ENCODE results near the gene MACROD2.

Gene MACROD2

DNA sequence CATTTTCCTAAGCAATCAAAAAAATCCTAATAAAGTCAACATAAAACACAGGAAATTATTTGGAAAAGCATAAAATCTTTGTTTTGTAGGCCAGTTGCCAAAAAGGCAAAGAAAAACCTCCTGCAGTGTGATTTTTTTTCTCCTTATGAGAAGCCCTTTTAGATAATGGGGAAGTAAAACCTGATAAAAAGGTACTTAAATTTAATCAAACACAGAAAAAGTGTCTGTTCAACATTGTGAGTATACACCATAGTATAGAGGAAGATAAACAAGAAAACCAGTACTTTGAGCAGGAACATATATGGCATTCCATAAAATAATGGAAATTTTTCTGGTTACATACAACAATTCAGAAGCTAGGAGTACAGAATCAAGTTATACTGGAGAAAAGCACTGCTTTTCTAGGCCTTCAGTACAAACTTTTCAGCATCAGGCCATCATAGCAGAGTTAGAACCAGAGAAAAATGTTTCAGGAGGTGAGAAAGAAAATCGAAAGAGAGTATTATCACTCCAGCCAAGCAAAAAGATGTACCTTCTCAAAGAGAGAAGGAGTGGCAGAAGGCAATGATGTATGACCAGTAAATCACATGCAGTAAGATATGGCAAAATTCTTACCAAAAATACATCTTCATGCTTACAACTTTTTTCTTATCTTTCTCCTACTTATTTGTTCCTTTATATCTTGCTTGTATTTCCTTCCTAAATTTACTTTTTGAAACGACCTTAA is 2083.0 kb downstream of the MACROD2 start:
- no peak for DNase-seq

GRCh38 chr20:16081421-16081820 is 2086.1 kb downstream of the MACROD2 start:
- DNase-seq, result no peak

- DNase-seq, result no peak
These were observed 2086.8 kb downstream of the MACROD2 start for GRCh38 chr20:16082051-16082550.

GRCh38 chr20:16083639-16084280 is 2088.4 kb downstream of the MACROD2 start:
- no peak for DNase-seq

DNA sequence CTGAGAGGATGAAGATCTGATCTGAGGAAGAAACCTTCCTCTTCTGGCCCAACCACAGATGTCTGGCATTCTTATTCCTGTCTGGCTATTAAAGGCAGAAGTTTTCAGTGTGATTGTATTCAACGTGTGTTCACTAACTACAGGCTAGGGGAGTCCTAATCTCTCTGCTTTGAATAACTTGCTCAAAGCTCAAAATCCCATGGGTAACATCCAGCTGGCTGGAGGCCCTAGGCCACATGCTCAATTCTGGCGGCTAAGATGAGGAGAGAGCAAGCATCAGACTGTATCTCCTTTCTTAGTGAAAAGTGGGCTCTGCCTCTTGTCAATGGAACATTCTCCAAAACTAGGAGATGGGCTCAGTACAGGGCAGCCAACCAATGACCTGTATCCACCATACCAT is 2099.9 kb downstream of the MACROD2 start:
- DNase-seq, result no peak

GRCh38 chr20:16096756-16097326 is 2101.5 kb downstream of the MACROD2 start:
- DNase-seq, result no peak

- DNase-seq, result no peak
These were observed 2102.5 kb downstream of the MACROD2 start for GRCh38 chr20:16097788-16098187.

GRCh38 chr20:16098890-16099639 is 2103.7 kb downstream of the MACROD2 start:
- no peak for DNase-seq

- DNase-seq, result no peak
These were observed 2104.8 kb downstream of the MACROD2 start for GRCh38 chr20:16100111-16100510.

DNA sequence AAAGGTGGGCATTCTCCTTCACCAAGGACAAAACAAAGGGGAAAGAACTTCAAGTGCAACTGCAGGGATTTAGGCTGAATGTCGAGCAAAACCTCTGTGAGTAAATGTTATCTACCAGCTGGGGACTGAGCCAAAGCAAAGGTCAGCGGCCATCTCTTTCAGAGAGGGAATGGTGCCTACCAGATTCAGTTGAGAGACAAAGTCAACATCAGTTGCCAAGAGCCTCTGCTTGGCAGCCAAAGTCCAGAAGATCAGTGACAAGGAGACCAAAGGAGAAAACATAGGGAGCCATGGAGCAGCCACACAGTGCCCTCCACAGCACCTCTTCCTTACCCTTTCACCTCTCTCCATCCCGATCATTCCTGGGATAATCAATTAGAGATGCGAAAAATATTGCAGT is 2105.5 kb downstream of the MACROD2 start:
- DNase-seq, result no peak

Measured in midbrain (tissue), 1 donor.